Panc1 (cell line): ENCODE measurements around the gene NUDT6. TPM values are rescaled to one million over a fixed set of nuclear protein-coding genes. Genes with fewer than 3 reads are reported as not detected.

Experiments used
- ATAC-seq: fragments of 200-7000 bp; cut with Tn5 transposase; 2 replicates; pipeline ENCODE4 v1.9.1; 2020; ENCODE audit warnings: mild to moderate bottlenecking, moderate library complexity
- BruUV-seq: library from RNA; stranded (reverse); fragments of 400-500 nt; replicated peaks from 2 replicates; lab custom pipeline; 2021; lab: Mats Ljungman, UMichigan
- CTCF ChIA-PET: fragments of 300-600 bp; sonication (Branson Sonifier 250); formaldehyde crosslinking; loops from one replicate; lab custom pipeline; 2022; ENCODE audit warnings: antibody characterized with exemption; lab: Charles Lee
- POLR2A ChIA-PET: fragments of 300-600 bp; sonication (Branson Sonifier 250); formaldehyde crosslinking; loops from one replicate; lab custom pipeline; 2022; ENCODE audit warnings: antibody characterized with exemption; lab: Charles Lee
- DNase-seq: peaks from one replicate; pipeline ENCODE4 v3.0.0-alpha.2; 2010; ENCODE audit warnings: low read depth, low spot score
- H3K27ac ChIP-seq: 2 replicates; pipeline ENCODE4 v1.5.1; 2011; ENCODE audit warnings: mild to moderate bottlenecking, low read length, inconsistent platforms
- H3K27me3 ChIP-seq: fragments of 200-500 bp; sonication (Bioruptor generic); 2 replicates; pipeline ENCODE4 v1.6.0; 2014; ENCODE audit warnings: low read length, inconsistent platforms; ENCODE audit not compliant: control insufficient read depth, insufficient read depth
- H3K36me3 ChIP-seq: fragments of 200-500 bp; sonication (Bioruptor generic); 2 replicates; pipeline ENCODE4 v1.5.1; 2014; ENCODE audit warnings: inconsistent platforms, mild to moderate bottlenecking, low read length, moderate library complexity; ENCODE audit not compliant: control insufficient read depth, insufficient read depth
- H3K4me1 ChIP-seq: 2 replicates; pipeline ENCODE4 v1.5.1; 2011; ENCODE audit warnings: inconsistent platforms, mild to moderate bottlenecking, low read length, moderate library complexity; ENCODE audit not compliant: control insufficient read depth, insufficient read depth
- H3K4me3 ChIP-seq, 2 experiments: 2 replicates each; pipeline ENCODE4 v1.5.1; 2011 to 2012; ENCODE audit warnings: low read depth in 2 of 2, low read length in 2 of 2, mild to moderate bottlenecking in 2 of 2, inconsistent platforms in 1 of 2, moderate library complexity in 1 of 2
- H3K9me3 ChIP-seq: fragments of 200-500 bp; sonication (Bioruptor generic); 2 replicates; pipeline ENCODE4 v1.5.1; 2014; ENCODE audit warnings: low read depth, mild to moderate bottlenecking, inconsistent platforms, low read length, moderate library complexity; ENCODE audit not compliant: control insufficient read depth, insufficient read depth
- POLR2AphosphoS5 ChIP-seq: IDR thresholded peaks from 2 replicates; pipeline ENCODE4 v1.6.1; 2012; ENCODE audit warnings: mild to moderate bottlenecking, low read depth, low read length, moderate library complexity
- SIN3A ChIP-seq: IDR thresholded peaks from 2 replicates; pipeline ENCODE4 v1.6.1; 2012; ENCODE audit warnings: low read depth, mild to moderate bottlenecking, low read length, moderate library complexity, borderline replicate concordance; ENCODE audit not compliant: insufficient read depth
- TCF7L2 ChIP-seq: IDR thresholded peaks from 2 replicates; pipeline ENCODE4 v1.6.1; 2011; ENCODE audit warnings: mild to moderate bottlenecking, low read depth, low read length, inconsistent platforms
- in situ Hi-C: cut with HindIII; loops from 2 replicates; pipeline ENCODE4 v1.10.0; 2016; ENCODE audit warnings: low sequenced_read_pairs, low pct_unique_long_range_greater_than_20kb
- intact Hi-C: fragments of 100-400 bp; cut with micrococcal nuclease; formaldehyde crosslinking; loops from one replicate; pipeline ENCODE4 v1.10.0; 2022; ENCODE audit not compliant: unreplicated experiment
- total RNA-seq: library from RNA; stranded (reverse); gene quantifications from one replicate; pipeline ENCODE4 v1.2.1, GENCODE V29; 2021; ENCODE audit not compliant: unreplicated experiment
- TF ChIP-seq, protein P1 (sequence below): fragments of 450-650 bp; IDR thresholded peaks from 2 replicates; pipeline ENCODE4 v1.5.1; 2017; ENCODE audit warnings: mild to moderate bottlenecking
- TF ChIP-seq, protein P2 (sequence below), 2 experiments: IDR thresholded peaks; 2 replicates each; pipeline ENCODE4 v1.6.1; 2011 to 2012; ENCODE audit warnings: low read depth in 2 of 2, control low read depth in 1 of 2, low read length in 1 of 2, mild to moderate bottlenecking in 1 of 2, moderate library complexity in 1 of 2; ENCODE audit not compliant: insufficient read depth in 1 of 2

Gene NUDT6
- total RNA-seq, 1 experiment from 2014 or later: 7.5 TPM

DNA sequence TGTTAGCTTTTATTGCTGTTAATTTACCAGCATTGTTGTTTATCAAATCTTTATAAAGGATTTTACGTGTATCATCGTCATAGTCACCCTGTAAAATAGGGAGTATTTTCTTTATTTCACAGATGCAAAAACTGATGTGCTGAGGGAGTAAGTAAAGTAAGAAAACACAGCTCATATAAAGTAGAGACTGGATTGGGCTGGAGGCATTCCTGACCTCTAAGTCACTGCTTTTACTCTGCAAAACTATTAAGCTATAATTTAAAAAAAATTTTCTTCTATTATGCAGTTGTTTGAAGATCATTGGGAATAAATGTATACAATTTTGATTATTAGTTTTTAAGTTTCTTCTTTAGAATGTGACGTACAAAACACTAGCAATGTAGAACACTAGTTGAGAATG, 45.9 kb downstream of the NUDT6 start:
- DNase-seq (no peak), ATAC-seq (no peak)
- intact Hi-C loops (no loop called here), in situ Hi-C loops (no loop called here)
- no peaks in the 10 kb centered on the region for H3K27me3 ChIP-seq
- CTCF ChIA-PET: no interaction called here
- no peak overlapping the region for H3K4me3 ChIP-seq
- BruUV-seq: no TSS peak
- TF ChIP-seq POLR2AphosphoS5 (no peak), SIN3A (no peak)
- TF ChIP-seq, protein P1, sequence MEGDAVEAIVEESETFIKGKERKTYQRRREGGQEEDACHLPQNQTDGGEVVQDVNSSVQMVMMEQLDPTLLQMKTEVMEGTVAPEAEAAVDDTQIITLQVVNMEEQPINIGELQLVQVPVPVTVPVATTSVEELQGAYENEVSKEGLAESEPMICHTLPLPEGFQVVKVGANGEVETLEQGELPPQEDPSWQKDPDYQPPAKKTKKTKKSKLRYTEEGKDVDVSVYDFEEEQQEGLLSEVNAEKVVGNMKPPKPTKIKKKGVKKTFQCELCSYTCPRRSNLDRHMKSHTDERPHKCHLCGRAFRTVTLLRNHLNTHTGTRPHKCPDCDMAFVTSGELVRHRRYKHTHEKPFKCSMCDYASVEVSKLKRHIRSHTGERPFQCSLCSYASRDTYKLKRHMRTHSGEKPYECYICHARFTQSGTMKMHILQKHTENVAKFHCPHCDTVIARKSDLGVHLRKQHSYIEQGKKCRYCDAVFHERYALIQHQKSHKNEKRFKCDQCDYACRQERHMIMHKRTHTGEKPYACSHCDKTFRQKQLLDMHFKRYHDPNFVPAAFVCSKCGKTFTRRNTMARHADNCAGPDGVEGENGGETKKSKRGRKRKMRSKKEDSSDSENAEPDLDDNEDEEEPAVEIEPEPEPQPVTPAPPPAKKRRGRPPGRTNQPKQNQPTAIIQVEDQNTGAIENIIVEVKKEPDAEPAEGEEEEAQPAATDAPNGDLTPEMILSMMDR: no peak
- H3K9me3 ChIP-seq: no peaks in the 10 kb centered on the region
- H3K27ac ChIP-seq: peak overlapping the region; percentile 49
- peaks cover 4% of the 10 kb centered on the region; the same call in 1 of the 2 replicates for H3K4me1 ChIP-seq
- POLR2A ChIA-PET: no interaction called here
- H3K36me3 ChIP-seq: no peaks in the 10 kb centered on the region

DNA sequence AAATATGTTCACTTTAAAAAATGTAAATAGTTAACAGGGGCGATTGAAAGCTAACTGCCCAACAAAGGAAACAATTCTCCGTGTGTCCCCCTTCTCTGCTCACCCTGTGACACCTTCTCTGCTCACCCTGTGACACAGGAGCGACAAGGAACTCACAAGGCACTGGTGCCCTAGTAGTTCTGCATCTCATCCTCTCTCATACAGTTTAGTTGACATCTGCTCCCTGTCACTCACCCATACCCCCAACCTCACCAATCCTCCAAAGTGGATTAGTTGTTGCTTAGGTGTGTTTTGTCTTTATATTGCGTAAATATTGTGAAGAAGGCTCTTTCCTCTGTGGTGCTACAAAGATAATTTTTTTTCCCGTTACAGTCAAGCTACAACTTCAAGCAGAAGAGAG, 46.4 kb downstream of the NUDT6 start:
- in situ Hi-C loops (no loop called here), intact Hi-C loops (no loop called here)
- ATAC-seq: no peak
- ChIA-PET CTCF (no interaction called here), POLR2A (no interaction called here)
- Histone ChIP-seq H3K27me3 (no peaks in the 10 kb centered on the region), H3K4me3 (no peak overlapping the region), H3K9me3 (no peaks in the 10 kb centered on the region), H3K27ac (peak overlapping the region; percentile 49), H3K36me3 (no peaks in the 10 kb centered on the region), H3K4me1 (peaks cover 4% of the 10 kb centered on the region; the same call in 1 of the 2 replicates)
- TF ChIP-seq POLR2AphosphoS5: no peak
- TF ChIP-seq, protein P2, sequence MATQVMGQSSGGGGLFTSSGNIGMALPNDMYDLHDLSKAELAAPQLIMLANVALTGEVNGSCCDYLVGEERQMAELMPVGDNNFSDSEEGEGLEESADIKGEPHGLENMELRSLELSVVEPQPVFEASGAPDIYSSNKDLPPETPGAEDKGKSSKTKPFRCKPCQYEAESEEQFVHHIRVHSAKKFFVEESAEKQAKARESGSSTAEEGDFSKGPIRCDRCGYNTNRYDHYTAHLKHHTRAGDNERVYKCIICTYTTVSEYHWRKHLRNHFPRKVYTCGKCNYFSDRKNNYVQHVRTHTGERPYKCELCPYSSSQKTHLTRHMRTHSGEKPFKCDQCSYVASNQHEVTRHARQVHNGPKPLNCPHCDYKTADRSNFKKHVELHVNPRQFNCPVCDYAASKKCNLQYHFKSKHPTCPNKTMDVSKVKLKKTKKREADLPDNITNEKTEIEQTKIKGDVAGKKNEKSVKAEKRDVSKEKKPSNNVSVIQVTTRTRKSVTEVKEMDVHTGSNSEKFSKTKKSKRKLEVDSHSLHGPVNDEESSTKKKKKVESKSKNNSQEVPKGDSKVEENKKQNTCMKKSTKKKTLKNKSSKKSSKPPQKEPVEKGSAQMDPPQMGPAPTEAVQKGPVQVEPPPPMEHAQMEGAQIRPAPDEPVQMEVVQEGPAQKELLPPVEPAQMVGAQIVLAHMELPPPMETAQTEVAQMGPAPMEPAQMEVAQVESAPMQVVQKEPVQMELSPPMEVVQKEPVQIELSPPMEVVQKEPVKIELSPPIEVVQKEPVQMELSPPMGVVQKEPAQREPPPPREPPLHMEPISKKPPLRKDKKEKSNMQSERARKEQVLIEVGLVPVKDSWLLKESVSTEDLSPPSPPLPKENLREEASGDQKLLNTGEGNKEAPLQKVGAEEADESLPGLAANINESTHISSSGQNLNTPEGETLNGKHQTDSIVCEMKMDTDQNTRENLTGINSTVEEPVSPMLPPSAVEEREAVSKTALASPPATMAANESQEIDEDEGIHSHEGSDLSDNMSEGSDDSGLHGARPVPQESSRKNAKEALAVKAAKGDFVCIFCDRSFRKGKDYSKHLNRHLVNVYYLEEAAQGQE (IDR thresholded peaks at IDR 0.05; ENCODE audit: insufficient read depth in 1 of 2, low read depth in 2 of 2, low read length in 1 of 2): no peak
- TF ChIP-seq, protein P1: no peak
- TF ChIP-seq TCF7L2: no peak
- no peak for TF ChIP-seq SIN3A
- no peak for DNase-seq
- no TSS peak for BruUV-seq
